ELF-1 (cell line): ENCODE data around the gene BCL2.
"Not testable (repeated sequence)": the region's sequence is repeated elsewhere in the genome, so short reads cannot be mapped to it uniquely, and the experiment has no call there.

Experiments used
- DNase-seq: peaks from one replicate; pipeline ENCODE4 v3.0.0-alpha.2; 2016; ENCODE audit warnings: low read depth, low spot score

BCL2 gene

GRCh38 chr18:63199743-63200241 is 119.8 kb downstream of the BCL2 start:
- DNase-seq = no peak

- DNase-seq = no peak
Observed at GRCh38 chr18:63198868-63199742, 120.5 kb downstream of the BCL2 start.

GRCh38 chr18:63198098-63198760 is 121.3 kb downstream of the BCL2 start:
- no peak for DNase-seq

GRCh38 chr18:63197246-63197869 is 122.2 kb downstream of the BCL2 start:
- DNase-seq = no peak

GRCh38 chr18:63195326-63196159 is 124.0 kb downstream of the BCL2 start:
- no peak for DNase-seq

GRCh38 chr18:63192885-63193349 is 126.7 kb downstream of the BCL2 start:
- no peak for DNase-seq

GRCh38 chr18:63192126-63192884 is 127.3 kb downstream of the BCL2 start:
- DNase-seq = no peak

- no peak for DNase-seq
Observed at GRCh38 chr18:63191413-63191812, 128.2 kb downstream of the BCL2 start.

GRCh38 chr18:63190838-63191237 is 128.7 kb downstream of the BCL2 start:
- not testable (repeated sequence) for DNase-seq

GRCh38 chr18:63189817-63190216 is 129.8 kb downstream of the BCL2 start:
- no peak for DNase-seq

- no peak for DNase-seq
Observed at GRCh38 chr18:63189041-63189440, 130.5 kb downstream of the BCL2 start.

GRCh38 chr18:63187791-63188460 is 131.6 kb downstream of the BCL2 start:
- DNase-seq = no peak

GRCh38 chr18:63187223-63187574 is 132.4 kb downstream of the BCL2 start:
- no peak for DNase-seq

- no peak for DNase-seq
Observed at GRCh38 chr18:63186520-63187222, 132.9 kb downstream of the BCL2 start.

GRCh38 chr18:63185984-63186383 is 133.6 kb downstream of the BCL2 start:
- no peak for DNase-seq

GRCh38 chr18:63183952-63184770 is 135.4 kb downstream of the BCL2 start:
- DNase-seq = no peak

GRCh38 chr18:63183378-63183777 is 136.2 kb downstream of the BCL2 start:
- no peak for DNase-seq

GRCh38 chr18:63182861-63183260 is 136.7 kb downstream of the BCL2 start:
- DNase-seq = no peak
